SK-N-MC (cell line): Measurements from ENCODE around the gene PLXNA2.

Experiments
- EZH2 ChIP-seq: fragments of 200-600 bp; sonication (generic); IDR thresholded peaks from one replicate; pipeline ENCODE4 v1.6.1; 2017; ENCODE audit warnings: antibody characterized with exemption
- FOXP2 ChIP-seq: optimal IDR thresholded peaks from 2 replicates; pipeline ENCODE3; 2011; ENCODE audit warnings: mild to moderate bottlenecking, moderate library complexity; ENCODE audit not compliant: insufficient read depth; ENCODE audit errors: extremely low read length, control extremely low read depth
- POLR2AphosphoS5 ChIP-seq: IDR thresholded peaks from 2 replicates; pipeline ENCODE4 v1.6.1; 2012; ENCODE audit warnings: mild to moderate bottlenecking, low read depth, low read length, borderline replicate concordance

- TF ChIP-seq EZH2, result no peak
- TF ChIP-seq POLR2AphosphoS5, result no peak
- TF ChIP-seq FOXP2, result no peak
Observed at GRCh38 chr1:207999274-207999915, 244.8 kb downstream of the PLXNA2 start.
